Activated CD8-positive, alpha-beta memory T cell treated with anti-CD3 and anti-CD28 coated beads, Interleukin-2, amount 50 U/mL, for 24 hours (primary cell): Measurements from ENCODE around the gene TRIO.

Source experiments
- DNase-seq: peaks from one replicate; pipeline ENCODE4 v3.0.0-alpha.2; 2020; ENCODE audit errors: extremely low read depth

The TRIO gene

GRCh38 chr5:14486486-14486885, 343.3 kb downstream of the TRIO start:
- DNase-seq: no peak

GRCh38 chr5:14486996-14487896, 344.1 kb downstream of the TRIO start:
- no peak for DNase-seq

GRCh38 chr5:14487897-14488570, 344.9 kb downstream of the TRIO start:
- DNase-seq: no peak

- no peak for DNase-seq
Measured at GRCh38 chr5:14488709-14489108, 345.6 kb downstream of the TRIO start.

GRCh38 chr5:14489643-14490042, 346.5 kb downstream of the TRIO start:
- no peak for DNase-seq

GRCh38 chr5:14490309-14490711, 347.2 kb downstream of the TRIO start:
- DNase-seq: no peak

- no peak for DNase-seq
Measured at GRCh38 chr5:14491015-14491915, 348.1 kb downstream of the TRIO start.

- no peak for DNase-seq
Measured at GRCh38 chr5:14492331-14492964, 349.3 kb downstream of the TRIO start.

- DNase-seq: no peak
Measured at GRCh38 chr5:14495301-14495700, 352.2 kb downstream of the TRIO start.

- DNase-seq: no peak
Measured at GRCh38 chr5:14497311-14497710, 354.2 kb downstream of the TRIO start.

- no peak for DNase-seq
Measured at GRCh38 chr5:14501353-14502293, 358.5 kb downstream of the TRIO start.

- DNase-seq: no peak
Measured at GRCh38 chr5:14502294-14502690, 359.1 kb downstream of the TRIO start.

GRCh38 chr5:14503017-14503680, 360.0 kb downstream of the TRIO start:
- no peak for DNase-seq

- no peak for DNase-seq
Measured at GRCh38 chr5:14503681-14504331, 360.7 kb downstream of the TRIO start.

GRCh38 chr5:14504332-14504727, 361.2 kb downstream of the TRIO start:
- DNase-seq: no peak

GRCh38 chr5:14504816-14505215, 361.7 kb downstream of the TRIO start:
- DNase-seq: no peak

- no peak for DNase-seq
Measured at GRCh38 chr5:14505310-14506139, 362.4 kb downstream of the TRIO start.

- DNase-seq: no peak
Measured at GRCh38 chr5:14506140-14506538, 363.0 kb downstream of the TRIO start.

GRCh38 chr5:14506661-14507060, 363.5 kb downstream of the TRIO start:
- DNase-seq: no peak
